Activated T-cell treated with anti-CD3 and anti-CD28 coated beads for 1 hour (primary cell): ENCODE measurements around the gene FAM53A.
"Not testable (repeated sequence)": the region's sequence is repeated elsewhere in the genome, so short reads cannot be mapped to it uniquely, and the experiment has no call there.

Source experiments
- DNase-seq: peaks from one replicate; pipeline ENCODE4 v3.0.0-alpha.2; 2020; ENCODE audit warnings: low read depth

FAM53A gene

DNA sequence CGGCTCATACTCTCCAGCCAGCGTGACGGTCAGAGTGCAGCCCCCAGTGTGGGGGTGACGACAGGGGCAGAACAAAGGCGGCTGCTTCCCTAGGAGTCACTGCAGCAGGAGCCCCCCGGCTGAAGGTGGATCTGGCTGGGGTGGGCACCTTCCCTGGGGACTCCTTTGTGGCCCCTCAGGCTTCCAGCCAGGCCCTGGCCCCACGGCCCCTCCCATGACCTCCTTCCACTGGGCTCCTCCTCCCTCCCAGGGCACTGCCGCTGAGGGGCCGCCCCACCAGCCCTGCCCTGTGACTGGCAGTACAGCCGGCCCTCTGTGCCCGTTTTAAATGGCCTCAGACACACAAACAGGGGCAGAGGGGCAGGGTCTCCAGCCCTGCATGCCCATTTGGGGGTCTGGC, 61.9 kb downstream of the FAM53A start:
- DNase-seq: no peak

DNA sequence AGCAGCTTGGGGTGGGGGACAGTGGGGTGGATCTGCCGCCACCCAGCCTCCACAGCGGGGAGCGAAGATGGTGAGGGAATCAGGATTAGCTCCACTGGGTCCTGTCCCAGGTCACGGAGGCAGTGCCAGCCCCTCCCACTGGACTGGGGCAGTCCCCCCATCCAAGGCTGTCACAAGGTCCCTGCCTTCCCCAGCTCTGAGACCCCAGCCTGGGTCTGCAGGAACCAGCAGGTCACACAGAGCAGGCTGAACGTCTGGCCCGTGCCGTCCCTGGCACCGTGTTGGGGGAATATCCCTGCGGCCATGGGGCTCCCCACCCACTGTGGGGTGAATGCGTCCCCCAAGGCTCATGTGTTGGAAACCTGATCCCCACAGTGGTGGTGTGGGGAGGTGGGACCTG, 62.6 kb downstream of the FAM53A start:
- no peak for DNase-seq

- no peak for DNase-seq
These were observed 64.9 kb downstream of the FAM53A start for GRCh38 chr4:1619151-1619672.

DNA sequence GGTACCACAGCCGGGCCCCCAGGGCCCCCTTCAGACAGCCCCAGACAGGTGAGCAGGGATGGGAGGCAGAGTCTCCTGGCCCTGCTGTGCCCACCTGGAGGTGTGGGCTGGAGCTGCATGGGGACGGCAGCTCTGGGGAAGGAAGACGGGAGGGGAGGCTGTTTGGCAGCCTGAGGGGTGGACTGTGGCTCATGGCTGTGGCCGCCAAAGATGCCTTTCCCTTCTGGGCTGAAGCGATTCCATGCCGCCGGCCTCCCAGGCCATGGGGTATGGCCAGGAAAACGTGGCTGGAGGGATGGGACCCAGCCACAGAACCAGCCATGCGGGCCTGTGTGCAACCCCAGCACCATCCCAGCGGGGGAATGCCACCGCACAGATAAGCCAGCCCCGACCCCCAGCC, 65.7 kb downstream of the FAM53A start:
- DNase-seq: no peak

- DNase-seq: no peak
These were observed 67.6 kb downstream of the FAM53A start for GRCh38 chr4:1616557-1616930.

- DNase-seq: no peak
These were observed 68.1 kb downstream of the FAM53A start for GRCh38 chr4:1615786-1616556.

- DNase-seq: no peak
These were observed 69.1 kb downstream of the FAM53A start for GRCh38 chr4:1614854-1615595.

DNA sequence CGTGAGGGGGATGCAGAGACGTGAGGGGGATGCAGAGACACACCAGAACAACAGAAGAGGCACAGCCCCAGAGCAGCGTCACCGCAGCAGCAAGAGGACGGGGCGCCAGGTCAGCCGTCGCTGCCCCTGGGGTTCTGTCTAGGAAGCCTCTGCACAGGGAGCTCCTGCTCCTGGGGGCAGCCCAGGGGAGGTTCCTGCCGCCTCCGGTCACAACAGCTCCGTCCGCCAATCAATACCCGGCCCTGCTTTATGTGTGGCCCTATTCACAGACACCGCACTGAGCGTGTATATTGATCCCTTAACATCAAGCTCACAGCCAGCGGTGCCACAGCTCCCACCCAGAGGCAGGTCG, 69.6 kb downstream of the FAM53A start:
- no peak for DNase-seq

DNA sequence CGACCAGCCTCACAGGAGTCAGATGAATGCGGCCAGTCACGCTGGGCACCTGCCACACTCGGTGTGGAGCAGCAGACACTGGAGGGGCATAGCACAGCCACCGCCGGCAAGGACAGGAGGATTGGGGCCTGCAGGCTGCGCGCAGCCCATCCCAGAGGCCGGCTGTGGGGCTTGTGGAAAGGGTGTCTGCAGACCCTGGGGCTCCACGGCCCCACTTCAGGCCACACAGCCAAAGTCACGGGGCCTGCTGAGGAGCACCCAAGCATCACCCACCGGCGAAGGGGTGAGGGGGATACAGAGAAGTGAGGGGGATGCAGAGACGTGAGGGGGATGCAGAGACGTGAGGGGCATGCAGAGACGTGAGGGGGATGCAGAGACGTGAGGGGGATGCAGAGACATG, 70.1 kb downstream of the FAM53A start:
- no peak for DNase-seq

GRCh38 chr4:1613099-1613495, 71.0 kb downstream of the FAM53A start:
- no peak for DNase-seq

DNA sequence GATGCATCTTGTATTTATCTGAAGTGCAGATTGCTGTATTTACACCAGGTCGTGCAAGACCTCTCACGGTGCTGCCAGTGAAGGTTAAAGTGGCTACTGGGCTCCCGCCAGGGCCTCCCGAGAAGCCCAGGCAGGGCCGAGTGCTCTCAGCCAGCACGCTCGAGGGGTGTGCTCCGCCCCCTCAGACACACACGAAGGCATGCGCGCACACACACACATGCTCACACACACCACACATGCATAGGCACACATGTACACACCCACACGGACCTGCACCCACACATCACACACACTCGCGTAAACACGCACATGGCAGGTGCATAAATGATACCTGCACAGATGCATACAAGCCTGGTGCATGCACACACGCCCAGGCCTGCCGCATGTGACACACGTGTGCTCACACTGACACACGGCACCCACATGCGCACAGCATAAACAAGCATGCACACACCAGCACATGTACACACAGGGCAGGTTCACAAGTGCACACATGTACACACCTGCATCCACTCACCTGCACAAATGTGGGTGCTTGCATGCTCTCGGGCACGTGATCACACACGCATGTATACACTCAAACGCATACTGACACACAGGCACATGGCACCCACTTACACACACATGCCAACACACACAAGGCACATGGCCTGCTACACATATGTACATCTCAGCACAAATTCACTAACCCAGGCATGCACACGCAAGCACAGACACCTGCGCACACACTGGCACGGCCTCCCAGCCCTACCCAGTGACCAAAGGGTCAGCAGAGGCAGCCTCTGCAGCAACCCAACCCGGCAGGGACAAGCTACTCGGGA, 71.6 kb downstream of the FAM53A start:
- DNase-seq: no peak

GRCh38 chr4:1611501-1611870, 72.6 kb downstream of the FAM53A start:
- no peak for DNase-seq

DNA sequence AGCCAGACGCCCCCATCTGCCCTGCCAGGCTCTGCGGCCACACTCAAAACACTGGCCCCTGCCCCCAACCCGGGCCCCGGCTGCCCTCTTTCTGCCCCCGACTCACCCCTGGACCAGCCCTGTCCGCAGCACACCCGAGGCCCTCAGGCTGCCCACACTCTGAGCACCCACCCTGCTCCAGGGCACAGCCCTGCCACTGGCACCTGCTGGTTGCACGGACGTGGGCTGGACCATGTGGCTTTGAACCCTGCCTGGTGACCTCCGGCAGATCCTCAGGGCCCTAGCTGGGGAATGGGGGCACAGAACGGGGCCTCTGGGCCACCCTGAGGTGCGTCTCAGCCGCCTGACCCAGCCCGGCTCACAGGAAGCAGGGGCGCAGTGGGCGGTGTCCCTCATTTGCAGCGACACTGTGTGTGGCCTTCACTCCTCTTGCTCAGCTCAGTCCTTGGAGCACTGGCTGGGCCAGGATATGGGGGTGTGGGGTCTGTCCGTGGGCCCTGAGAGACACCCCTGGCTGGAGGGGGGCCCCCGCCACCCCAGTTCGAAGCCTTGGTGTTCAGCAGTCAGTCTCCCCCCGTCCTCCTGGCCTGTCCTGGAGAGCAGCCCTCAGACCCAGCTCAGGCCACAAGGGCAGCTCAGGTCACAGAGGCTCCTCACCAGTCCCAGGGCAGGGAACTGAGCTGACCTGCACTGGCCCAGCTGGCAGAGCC, 73.2 kb downstream of the FAM53A start:
- no peak for DNase-seq

DNA sequence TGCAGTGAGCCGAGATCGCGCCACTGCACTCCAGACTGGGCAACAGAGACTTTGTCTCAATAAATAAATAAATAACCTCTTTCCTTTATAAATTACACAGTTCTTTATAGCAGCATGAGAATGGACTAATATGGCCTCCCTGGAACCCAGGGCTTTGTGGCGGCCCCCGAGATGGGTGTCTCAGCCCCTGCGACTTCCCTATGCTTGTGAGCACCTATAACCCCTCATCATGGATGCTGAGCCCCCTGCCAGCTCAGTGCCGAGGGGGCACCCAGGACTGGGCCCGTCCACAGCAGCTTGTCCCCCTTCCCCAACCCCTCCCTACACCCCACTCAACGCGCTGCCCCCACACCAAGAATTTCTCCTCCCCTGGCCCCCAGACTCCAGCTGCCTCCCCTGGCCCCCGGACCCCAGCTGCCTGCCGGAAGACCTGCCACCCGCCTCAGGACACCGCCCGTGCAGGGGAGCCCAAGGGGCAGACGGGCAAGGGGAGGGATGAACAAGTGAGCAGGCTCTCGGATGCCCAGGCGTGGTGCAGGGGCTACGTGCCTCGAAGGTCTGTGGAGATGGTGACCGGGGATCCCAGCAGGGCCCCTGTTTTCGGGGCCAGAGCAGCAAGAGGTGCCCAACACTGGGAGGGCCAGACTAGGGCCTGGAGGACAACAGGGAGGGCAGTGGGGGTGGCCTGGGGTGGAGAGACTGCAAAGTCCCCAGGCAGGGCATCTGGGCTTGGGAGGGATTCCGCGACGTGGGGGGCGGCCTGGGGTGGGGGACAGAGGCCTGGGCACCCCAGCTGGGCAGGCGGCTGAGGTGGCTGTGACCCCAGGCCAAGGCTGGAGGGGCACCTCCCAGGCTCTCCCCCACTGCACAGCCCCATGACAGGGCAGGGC, 74.0 kb downstream of the FAM53A start:
- no peak for DNase-seq

DNA sequence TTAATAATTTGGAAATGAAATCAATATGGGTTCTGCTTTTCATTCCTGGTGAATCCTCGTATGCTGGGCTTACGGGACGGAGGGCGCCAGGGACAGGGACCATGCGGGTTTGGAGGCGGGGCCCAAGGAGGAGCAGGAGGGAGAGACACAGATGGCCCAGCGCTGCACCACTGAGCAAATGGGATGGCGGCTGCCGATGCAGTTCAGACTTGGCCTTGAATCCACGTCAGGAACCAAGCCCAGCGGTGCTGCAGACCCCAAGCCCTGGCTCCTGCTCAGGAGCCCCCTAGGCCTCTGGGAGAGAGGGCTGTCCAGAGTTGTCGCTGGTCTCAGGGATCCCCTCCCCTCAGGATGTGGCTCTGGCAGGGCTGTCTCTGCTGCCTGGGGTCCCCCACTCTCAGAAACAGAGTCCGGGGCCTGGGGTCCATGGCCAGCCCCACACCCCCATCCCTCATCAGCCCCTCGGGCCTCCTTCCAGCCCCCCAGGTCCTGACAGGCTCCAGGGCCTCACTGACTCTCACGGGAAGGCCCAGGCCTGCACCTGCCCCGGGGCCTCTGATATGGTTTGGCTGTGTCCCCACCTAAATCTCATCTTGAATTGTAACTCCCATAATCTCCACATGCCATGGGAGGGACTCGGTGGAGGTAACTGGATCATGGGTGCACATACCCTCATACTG, 75.2 kb downstream of the FAM53A start:
- no peak for DNase-seq

DNA sequence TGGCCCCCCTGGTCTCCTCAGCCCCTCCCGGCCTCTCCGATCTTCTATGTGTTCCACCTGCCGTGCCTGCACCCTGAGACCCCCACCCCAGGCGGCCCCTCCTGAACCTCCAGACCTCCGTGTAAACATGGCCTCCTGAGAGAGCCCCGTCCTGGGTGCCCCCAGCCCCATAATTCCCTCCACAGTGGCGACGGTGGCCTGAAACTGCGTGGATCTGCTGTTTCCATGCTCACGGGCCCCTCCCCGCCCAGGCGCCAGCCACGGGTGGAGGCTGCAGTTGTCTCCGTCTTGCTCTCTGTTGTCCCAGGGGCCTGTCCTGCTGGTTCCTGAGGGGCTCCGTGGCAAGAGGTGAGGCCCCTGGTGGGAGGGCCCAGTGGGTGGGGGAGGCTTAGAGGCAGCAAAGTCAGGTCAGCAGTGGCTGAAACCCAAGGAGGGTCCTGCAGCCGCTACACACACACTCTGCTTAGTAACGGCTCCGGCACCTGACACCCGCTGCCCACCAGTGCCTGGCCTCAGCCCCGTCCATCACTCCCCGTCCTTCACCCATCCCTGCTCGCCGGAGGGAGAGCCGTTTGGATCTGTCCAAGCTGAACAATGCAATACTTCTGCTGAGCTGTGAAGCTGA, 75.8 kb downstream of the FAM53A start:
- DNase-seq: no peak

DNA sequence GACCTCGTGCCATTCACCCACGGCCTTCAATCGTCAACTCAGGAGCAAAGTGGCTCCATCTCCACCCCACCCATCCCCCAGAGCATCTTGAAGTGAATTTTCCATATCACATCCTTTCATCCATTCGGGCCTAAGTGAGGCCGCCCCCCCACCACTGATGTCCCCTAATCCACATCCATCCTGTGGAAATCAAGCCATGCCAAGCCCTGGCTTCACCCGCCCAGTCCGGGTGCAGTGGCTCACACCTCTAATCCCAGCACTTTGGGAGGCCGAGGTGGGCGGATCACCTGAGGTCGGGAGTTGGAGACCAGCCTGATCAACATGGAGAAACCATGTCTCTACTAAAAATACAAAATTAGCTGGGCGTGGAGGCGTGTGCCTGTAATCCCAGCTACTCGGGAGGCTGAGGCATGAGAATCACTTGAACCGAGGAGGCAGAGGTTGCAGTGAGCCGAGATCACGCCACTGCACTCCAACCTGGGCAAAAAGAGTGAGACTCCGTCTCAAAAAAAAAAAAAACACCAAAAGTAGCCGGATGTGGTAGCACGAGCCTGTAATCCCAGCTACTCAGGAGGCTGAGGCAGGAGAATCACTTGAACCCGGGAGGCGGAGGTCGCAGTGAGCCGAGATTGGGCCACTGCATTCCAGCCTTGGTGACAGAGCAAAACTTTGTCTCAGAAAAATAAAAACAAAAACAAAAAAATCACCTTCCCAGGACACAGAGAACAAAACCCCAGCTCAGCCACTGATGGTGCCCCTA, 76.5 kb downstream of the FAM53A start:
- not testable (repeated sequence) for DNase-seq

DNA sequence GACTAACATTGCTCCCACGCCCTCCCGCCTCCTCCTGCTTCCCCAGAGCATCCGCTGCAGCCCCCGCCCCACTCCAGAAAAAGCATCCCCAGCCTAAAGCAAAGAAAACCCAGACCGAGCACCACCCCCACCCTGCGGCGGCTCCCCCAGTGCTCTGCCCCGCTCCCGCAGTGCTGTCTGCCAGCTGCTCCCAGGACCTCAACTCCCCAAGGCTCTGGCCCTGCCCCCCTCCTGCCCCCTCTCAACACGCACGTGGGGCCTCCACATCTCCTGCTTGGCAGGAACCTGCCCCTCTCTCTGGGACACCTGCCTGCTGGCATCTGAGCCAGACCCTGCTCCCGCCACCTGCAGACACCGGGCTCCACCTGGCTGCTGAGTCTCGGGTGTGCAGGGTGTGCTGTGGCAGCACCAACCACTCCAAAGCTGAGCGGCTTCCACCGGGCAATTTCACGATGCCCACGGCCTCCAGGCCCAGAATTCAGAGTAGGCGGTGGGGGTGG, 79.4 kb downstream of the FAM53A start:
- DNase-seq: peak; percentile 40

DNA sequence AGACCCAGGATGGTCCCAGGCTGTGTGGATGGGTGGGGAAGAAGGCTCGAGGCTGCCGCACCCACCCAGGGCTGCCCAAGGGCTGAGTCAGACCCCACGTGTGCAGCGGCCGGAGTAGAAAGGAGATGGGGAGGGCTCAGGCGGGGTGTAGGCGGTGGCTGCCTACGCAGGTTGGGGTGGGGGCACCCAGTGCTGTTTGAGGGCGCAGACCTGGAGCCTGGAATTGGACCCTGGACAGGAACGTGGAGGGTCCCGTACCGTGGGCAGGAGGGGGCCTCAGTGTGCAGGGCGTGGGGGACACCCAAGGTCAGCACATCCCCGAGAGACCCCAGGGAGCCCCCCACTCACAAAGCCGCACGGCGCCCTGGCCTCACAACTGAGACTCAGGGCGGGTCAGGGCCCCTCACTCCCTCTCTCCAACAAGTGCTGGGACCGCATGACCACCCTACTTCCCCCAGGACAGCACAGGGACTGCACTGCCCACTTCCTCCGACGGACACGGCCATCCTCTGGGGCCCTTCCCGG, 79.9 kb downstream of the FAM53A start:
- no peak for DNase-seq
